OCI-M2 (cell line): ENCODE data around the gene SUPT3H.
"Not testable (repeated sequence)": the region's sequence is repeated elsewhere in the genome, so short reads cannot be mapped to it uniquely, and the experiment has no call there.

Source experiments
- DNase-seq: peaks from one replicate; lab custom pipeline; 2025; ENCODE audit not compliant: unreplicated experiment; lab: John Stamatoyannopoulos, UW

The SUPT3H gene

DNA sequence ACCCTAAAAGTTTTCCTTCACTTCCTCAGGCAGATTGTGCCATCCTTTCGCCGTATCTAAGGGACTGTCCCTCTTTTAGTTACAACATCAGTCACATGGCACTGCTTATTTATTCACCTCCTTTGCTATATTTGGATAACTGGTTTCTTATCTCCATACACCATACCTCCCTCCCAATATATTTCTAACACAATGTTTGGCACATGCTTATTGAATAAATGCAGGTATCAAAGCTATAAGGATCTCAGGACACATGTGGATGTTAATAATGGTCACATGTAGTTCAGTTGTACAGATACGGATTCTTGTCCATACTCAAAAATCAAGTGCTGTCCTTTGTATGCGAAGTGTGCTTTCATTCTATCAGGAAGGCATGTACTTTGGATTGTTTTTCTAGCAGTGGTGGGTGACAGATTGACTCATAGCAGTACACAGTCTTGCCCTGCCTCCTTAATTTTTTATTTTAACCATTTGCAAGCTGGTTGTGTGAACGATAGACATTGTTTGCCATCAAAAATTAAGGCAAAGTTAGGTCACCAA is 456.7 kb downstream of the SUPT3H start:
- no peak for DNase-seq

DNA sequence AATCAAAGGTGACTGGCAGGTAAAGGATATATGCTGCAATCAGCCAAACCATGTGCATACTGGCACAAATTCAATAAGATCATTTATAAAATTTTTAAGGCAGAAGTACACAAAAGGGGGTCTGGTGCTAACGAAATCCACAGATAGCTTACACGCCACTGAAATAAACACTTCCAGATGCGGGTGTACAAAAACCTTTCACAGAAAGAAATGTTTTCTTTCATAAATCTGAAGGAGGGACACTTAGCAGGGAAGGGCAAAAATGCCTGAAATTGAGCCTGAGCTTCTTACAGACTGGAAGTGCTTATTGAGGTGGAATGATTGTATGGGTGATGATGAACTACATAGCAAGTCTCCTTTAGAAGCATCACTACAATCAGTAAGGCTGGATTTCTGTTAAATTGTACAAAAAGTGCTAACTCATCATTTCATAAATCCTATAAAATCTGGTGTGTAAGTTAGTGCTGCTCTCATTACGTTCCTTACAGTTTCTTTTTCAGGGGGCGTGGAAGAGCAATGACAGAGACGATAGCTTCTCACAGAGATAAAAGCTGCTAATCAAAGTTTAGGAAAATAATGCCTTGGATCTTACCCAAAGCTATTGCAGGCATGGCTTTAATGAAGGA is 458.9 kb downstream of the SUPT3H start:
- no peak for DNase-seq

DNA sequence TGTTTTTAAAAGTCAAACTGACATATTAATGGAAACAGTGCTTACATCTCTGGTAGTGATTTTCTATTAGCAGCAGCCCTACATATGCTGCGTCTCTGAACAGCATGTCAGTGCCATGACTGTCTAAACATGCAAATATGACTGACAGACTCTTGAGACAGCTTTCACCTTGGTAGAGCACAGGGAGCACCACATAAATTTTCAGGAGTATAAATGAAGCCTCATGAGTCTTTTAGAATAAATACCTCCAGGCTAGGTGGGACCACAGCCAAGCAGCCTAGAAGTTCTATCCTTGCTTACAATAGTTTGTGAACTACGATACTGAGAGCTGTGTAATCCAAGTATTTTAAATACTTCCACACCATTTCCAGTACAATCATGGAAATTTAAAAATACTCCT is 460.3 kb downstream of the SUPT3H start:
- no peak for DNase-seq

DNA sequence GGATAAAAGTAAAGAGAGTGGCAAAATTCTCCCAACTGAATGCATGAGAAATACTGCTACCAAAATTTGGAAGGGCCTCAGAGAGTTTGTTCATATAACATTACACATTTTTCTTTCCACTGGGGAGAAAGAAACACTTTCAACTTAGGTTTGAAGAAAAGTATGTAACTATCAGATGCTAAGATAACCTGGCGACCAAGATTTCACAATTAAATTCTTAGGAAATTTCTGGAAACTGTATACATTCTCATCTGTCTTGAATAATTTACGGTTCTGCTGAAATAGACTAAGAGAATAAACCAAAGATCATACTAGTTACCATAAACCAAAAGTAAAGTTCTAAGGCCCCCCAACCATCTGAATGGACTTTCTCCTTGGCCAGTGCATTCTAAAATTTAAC is 462.6 kb downstream of the SUPT3H start:
- DNase-seq = no peak

DNA sequence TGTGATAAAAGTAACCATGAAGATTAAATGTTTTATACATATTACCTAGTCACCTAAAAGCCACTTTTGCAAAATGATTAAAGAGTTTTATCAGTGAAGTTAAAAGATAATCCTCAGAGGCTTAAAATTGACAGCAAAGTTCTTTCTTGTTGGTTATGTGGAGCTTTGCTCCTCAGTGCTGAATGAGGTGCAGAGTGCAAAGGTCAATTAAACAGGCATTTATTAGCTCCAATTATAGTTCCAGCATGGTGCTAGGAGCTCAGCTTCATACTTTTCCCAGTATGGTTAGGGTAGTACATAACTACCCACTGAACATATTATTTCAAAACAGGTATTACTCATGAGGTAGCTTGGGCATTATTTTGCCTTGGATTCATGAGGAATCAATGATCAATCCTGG is 463.6 kb downstream of the SUPT3H start:
- DNase-seq = no peak

DNA sequence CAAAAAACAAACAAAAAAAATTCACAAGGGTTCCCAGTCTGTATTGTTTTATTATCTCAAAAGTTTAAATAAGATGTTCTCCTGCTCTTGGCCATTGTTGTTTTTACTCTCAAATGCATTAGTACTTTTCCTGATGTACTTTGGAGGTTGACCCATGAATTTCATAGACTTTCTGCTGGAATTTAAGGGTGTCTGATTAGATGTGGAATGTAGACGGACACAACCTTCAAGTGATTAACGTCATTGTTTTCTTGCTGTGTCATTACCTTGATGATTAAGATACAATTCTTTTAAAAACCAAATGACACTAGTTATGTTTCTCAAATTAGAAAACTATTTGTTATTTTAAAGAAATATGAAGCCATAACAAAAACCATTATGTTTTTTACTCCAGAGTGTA is 471.0 kb downstream of the SUPT3H start:
- no peak for DNase-seq

DNA sequence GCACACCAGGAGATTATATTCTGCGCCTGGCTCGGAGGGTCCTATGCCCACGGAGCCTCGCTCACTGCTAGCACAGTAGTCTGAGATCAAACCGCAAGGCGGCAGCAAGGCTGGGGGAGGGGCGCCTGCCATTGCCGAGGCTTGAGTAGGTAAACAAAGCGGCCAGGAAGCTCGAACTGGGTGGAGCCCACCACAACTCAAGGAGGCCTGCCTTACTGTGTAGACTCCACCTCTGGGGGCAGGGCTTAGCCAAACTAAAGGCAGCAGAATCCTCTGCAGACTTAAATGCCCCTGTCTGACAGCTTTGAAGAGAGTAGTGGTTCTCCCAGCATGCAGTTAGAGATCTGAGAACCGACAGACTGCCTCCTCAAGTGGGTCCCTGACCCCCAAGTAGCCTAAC is 477.4 kb downstream of the SUPT3H start:
- not testable (repeated sequence) for DNase-seq

DNA sequence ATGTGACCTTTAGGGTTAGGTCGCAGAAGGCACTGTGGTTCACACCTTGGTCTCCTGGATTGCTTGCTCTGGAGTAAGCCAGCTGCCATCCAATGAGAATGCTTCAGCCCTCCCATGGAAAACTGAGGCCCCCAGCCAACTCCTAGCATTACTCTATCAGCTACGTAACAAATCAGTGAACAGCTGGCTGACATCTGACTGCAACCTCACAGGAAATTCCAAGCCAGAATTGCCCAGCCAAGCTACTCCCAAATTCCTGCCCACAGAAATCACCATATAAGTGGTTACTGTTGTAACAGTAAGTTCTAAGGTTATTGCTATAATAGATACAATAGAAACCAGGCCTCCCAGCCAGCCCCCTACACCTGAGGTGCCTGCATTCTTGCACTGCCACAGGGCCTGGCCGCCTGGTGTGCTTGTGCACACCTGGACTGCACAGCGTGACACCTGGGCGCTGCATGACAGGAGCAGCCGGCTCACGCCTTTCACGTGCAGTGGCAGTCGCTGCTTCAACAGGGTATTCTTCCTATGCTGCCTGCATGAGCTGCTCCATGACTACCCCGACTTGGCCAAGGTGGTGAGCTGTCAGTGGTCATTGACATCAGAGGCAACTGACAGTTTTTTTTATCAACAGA is 479.3 kb downstream of the SUPT3H start:
- no peak for DNase-seq

DNA sequence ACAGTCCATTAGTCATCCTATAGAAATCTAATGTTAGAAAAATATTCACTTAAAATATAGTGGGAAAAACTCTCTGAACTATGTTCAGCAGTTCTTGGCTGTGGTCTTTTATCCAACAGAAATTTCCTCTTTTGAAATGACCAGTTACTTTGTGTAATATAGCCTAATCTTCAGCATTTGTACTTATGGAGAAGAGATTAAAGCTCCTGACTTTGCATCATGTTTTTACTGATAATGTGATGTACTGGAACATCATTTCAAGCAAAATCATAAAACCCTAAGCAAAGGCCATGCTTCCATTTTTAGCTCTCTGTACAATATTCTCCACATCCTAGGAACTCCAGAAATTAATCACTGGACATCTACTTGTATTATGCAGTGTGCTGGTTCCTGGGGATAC is 480.4 kb downstream of the SUPT3H start:
- no peak for DNase-seq

DNA sequence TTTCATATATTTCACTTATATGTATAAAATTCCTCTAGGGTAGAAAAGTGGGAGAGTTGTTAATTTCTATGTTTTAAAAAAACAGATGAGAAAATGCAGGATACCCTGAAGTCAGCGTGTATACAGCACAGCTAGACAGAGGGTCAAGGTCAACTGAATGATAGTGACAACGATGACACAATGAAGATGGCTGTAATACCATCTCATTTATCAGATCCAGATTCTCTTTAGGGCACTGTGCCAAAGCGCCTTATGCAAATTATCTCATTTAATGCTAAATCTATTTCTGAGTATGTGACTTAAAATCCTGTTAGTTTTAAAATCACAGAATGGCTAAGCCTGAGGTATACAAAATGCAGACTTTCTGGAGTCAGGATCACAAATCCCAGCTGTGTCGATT is 481.0 kb downstream of the SUPT3H start:
- no peak for DNase-seq

DNA sequence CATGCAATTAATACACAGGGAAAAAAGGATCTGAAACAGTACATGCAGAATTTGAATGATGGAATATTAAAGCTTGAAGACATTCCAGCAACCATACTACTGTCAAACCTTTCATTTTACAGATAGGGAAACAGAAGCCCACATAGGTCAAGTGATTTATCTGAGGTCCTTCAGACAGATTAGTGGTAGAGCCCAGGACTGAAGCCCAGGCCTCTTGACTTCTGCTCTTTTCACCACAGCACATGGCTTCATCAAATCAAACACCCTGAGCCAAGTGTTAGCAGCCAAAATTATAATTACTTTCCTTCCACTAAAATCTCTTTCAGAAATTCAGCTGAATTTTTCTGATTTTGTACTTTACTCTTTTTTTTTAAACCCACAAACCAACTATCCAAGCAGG is 485.2 kb downstream of the SUPT3H start:
- no peak for DNase-seq

DNA sequence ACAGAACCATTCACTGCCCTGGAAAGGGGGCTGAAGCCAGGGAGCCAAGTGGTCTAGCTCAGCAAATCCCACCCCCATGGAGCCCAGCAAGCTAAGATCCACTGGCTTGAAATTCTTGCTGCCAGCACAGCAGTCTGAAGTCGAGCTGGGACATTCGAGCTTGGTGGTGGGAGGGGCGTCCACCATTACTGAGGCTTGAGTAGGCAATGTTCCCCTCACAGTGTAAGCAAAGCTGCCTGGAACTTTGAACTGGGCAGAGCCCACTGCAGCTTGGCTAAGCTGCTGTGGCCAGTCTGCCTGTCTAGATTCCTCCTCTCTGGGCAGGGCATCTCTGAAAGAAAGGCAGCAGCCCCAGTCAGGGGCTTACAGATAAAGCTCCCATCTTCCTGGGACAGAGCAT is 498.7 kb downstream of the SUPT3H start:
- not testable (repeated sequence) for DNase-seq

DNA sequence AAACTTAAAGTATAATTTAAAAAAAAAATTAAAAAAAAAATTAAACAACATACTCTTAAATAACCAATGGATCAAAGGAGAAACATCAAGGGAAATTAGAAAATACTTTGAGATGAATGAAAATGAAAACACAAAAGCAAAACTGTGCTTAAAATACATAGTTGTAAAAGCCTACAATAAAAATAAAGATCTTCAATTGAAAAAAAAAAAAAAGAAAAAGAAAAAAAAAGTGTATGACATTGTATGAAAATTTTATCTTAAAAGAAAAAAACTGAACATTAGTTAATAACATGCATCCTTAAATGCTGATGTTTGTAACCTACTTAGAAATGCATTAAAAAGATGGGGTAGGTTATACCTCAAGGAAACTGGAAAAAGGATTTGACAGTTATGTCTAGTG is 501.1 kb downstream of the SUPT3H start:
- not testable (repeated sequence) for DNase-seq

DNA sequence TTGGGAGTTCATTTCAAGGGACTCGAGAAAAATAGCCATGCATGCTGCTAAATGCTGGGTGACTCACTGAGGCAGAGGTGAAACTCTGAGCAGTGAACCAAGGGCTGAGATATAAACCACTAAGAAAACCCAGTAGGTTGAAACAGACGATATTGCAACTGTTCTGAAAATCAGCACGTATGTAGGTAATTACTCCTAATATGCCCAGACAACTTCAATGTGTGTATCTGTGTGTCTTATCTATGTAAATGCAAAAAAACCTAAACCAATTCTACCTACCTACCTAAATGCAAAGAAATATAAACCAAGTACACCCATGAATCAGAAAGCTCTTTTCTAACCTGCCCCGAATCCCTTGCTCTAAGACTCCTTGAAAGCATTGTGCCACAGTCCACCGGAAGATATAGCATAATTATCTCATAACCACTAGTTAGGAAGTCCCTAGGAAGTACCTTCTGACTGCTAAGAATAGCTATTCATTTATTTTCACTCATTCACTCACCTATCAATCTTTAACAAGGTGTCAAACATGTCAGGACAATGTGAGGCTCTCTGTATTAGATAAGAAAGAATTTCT is 508.3 kb downstream of the SUPT3H start:
- DNase-seq = no peak

DNA sequence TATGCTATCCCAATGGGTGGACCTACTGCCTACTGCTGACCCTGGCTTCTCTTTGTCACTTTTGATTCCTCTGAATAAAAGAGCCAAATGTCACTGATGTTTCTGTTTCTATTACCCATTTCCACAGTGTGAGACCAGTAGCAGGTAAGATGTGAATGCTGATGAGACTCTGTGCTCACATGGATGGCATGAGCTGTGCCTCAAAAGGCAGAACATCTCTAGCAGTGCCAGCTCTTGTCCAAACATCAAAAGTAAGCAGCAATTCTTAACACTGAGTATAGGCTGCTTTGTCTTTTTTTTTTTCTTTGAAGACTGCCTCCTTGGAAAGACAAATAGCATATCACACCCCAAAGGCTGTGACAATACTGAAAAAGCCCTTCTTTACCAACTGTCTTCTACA is 508.8 kb downstream of the SUPT3H start:
- no peak for DNase-seq

DNA sequence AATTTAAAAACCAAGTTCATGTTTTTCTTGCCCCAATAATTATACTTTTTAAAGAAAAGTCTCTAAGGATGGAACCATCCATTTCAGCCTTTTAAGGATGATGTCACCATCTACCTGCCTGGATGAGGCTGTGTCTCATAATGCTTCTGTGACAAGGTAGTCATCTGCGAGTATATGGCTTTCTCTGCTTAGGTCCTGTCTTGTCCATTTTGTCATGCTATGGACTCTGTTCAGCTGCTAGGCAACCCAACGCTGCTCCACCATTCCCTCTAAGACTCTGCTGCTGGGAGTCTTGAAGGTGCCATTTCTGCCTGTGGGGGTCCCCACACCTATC is 509.4 kb downstream of the SUPT3H start:
- no peak for DNase-seq

DNA sequence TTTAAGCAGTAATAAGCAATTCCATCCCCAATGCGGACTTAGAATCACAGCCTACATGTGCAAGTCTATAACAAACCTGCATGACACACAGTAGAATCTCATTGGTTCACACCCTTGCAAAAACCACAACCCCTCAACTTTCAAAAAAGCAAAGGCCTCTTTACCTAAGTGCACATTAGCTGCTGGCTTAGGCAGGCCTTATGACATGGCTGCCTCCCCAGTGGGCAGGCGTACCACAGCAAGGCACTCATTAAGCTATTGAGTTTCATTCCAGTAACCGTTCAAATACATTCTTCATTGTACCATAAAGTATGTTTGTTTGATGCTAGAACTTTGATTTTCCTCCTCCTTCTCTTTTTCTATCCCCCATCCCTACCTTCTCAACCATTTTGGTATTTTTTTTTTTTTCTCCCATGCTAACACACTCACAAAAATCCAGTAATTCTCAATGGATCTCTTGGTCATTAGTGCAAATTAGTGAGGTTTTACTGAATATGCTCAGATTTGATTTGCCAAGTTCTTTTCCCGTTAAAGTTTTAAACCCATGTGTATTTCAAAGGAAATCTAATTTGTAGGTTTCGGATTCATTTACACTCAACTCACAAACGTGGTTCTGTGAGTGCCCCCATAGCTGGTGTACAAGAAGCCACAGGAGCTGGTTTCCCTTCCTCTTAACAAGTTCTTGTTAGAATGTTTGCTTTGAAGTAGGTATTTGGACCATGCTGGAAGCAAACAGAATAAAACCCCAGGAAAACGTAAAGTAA is 510.0 kb downstream of the SUPT3H start:
- DNase-seq = no peak

DNA sequence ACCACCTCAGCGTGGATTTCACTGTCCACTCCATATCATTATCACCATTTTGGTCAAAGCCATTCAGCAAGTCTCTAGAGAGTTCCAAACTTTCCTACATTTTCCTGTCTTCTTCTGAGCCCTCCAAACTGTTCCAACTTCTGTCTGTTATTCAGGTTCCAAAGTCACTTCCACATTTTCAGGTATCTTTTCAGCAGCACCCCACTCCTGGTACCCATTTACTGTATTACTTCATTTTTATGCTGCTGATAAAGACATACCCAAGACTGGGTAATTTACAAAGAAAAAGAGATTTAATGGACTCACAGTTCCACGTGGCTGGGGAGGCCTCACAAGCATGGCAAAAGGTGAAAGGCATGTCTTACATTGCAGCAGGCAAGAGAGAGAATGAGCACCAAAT is 512.5 kb downstream of the SUPT3H start:
- DNase-seq = not testable (repeated sequence)

DNA sequence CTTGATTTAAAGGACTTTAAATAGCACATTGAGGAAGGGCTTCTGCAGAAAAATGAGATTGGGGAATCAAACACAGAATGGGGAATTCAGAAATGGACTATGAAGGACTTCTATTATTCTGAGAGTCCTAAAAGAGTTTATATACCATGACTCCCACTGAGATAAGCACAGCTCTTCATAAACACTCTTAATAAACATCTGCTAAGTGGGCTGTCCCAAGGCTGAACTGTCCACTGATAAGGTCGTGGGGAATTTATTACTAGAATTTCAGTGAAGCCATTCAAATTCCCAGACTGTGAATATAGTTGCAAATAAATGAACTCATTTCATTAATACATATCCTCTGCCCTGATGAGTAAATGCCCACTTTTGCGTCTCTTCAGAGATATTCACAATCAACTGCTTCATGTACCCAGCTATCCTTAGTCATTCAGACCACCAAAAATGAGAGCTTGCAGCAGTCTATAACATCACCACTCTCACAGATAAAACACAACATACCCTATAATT is 517.8 kb downstream of the SUPT3H start:
- DNase-seq = no peak

DNA sequence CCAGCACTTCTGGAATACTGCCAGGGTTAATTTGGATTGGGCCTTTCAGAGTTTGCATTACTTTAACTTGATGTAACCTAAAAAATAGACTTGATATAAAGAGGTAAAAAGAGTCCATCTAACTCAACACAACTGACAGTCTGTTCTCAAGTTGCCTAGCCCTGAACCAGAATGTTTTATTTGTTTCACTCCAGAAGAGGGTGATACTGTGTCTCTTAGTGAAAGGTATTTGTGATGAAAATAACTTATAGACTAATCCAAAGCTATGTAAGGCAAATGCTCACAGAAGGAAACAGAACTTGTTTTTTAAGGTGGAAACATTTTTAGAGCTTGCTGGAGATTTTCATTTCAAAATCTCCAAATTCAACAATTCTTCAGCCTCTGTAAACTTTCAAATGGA is 518.7 kb downstream of the SUPT3H start:
- DNase-seq = no peak

DNA sequence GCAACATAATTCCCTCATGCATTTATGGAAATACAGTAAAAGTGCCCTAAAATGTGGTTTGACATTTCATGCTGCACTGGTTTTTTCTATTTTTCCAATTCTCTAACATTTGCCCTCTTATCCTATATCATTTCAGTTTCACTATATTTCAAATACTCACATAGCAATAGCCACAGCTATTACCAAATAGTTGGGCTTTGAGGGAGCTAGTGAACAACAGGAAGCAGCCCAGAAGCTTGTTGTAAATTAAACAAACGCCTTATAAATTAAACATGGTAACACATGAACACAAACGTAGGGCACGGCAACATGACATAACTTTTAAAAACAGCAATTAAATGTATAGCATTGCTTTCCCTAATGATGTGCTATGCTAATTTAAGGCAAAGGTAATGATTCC is 521.3 kb downstream of the SUPT3H start:
- DNase-seq = no peak
